A673 (cell line): ENCODE results near the gene GPR141. TPM values are rescaled to one million over a fixed set of nuclear protein-coding genes. Genes with fewer than 3 reads are reported as not detected.

Experiments
- BruUV-seq: library from RNA; stranded (reverse); fragments of 400-500 nt; replicated peaks from 2 replicates; lab custom pipeline; 2021; lab: Mats Ljungman, UMichigan
- CTCF ChIA-PET: fragments of 300-600 bp; sonication (Branson Sonifier 250); formaldehyde crosslinking; loops from one replicate; lab custom pipeline; 2022; ENCODE audit warnings: antibody characterized with exemption; lab: Charles Lee
- POLR2A ChIA-PET: fragments of 300-600 bp; sonication (Branson Sonifier 250); formaldehyde crosslinking; loops from one replicate; lab custom pipeline; 2022; ENCODE audit warnings: antibody characterized with exemption; ENCODE audit not compliant: low non-redundant PET; lab: Charles Lee
- DNase-seq: peaks from one replicate; pipeline ENCODE4 v3.0.0-alpha.2; 2015; ENCODE audit warnings: low spot score
- H3K27ac ChIP-seq: fragments of 200-600 bp; sonication (generic); 2 replicates; pipeline ENCODE4 v1.5.1; 2016; ENCODE audit warnings: mixed run types, low read depth, mild to moderate bottlenecking, mixed read lengths, antibody characterized with exemption, low read length; ENCODE audit not compliant: poor library complexity, severe bottlenecking
- H3K27me3 ChIP-seq: fragments of 200-600 bp; sonication (generic); replicated peaks from 2 replicates; pipeline ENCODE4 v1.6.1; 2017; ENCODE audit warnings: mixed run types, low read depth, mild to moderate bottlenecking, mixed read lengths, antibody characterized with exemption, low read length; ENCODE audit not compliant: insufficient read depth, poor library complexity
- H3K36me3 ChIP-seq: fragments of 200-600 bp; sonication (generic); 2 replicates; pipeline ENCODE4 v1.6.1; 2016; ENCODE audit warnings: mixed run types, mild to moderate bottlenecking, mixed read lengths, antibody characterized with exemption, low read length; ENCODE audit not compliant: insufficient read depth, poor library complexity, severe bottlenecking
- H3K4me1 ChIP-seq: fragments of 200-600 bp; sonication (generic); 2 replicates; pipeline ENCODE4 v1.6.1; 2017; ENCODE audit warnings: mixed run types, mild to moderate bottlenecking, mixed read lengths, antibody characterized with exemption, low read length; ENCODE audit not compliant: insufficient read depth, poor library complexity, severe bottlenecking
- H3K4me3 ChIP-seq: fragments of 200-600 bp; sonication (generic); 2 replicates; pipeline ENCODE4 v1.5.1; 2016; ENCODE audit warnings: low read depth, mixed run types, mild to moderate bottlenecking, mixed read lengths, low read length; ENCODE audit not compliant: poor library complexity, severe bottlenecking
- H3K9me3 ChIP-seq: fragments of 200-600 bp; sonication (generic); 2 replicates; pipeline ENCODE4 v1.6.1; 2016; ENCODE audit warnings: mixed run types, low read depth, mild to moderate bottlenecking, mixed read lengths, antibody characterized with exemption, low read length; ENCODE audit not compliant: poor library complexity, severe bottlenecking
- CTCF ChIP-seq: fragments of 300-800, 200-600 bp; sonication (generic); conservative IDR thresholded peaks from 2 replicates; pipeline ENCODE4 v1.5.1; 2017; ENCODE audit warnings: low read depth, mild to moderate bottlenecking, antibody characterized with exemption, low read length, moderate library complexity, mixed read lengths
- EZH2 ChIP-seq: fragments of 200-600 bp; sonication (generic); IDR thresholded peaks from 2 replicates; pipeline ENCODE4 v1.6.1; 2017; ENCODE audit warnings: borderline replicate concordance, low read depth, mild to moderate bottlenecking, mixed read lengths, antibody characterized with exemption, low read length; ENCODE audit not compliant: poor library complexity, severe bottlenecking
- intact Hi-C: fragments of 100-400 bp; cut with micrococcal nuclease; formaldehyde crosslinking; loops from one replicate; pipeline ENCODE4 v1.10.0; 2022; ENCODE audit not compliant: unreplicated experiment
- total RNA-seq: library from RNA; stranded (reverse); gene quantifications from 2 replicates; pipeline ENCODE4 v1.2.3, GENCODE V29; 2021

GPR141 gene
- total RNA-seq, 1 experiment from 2014 or later, result not detected

GRCh38 chr7:37705976-37706375 is 22.4 kb downstream of the GPR141 start:
- CTCF ChIA-PET, result no interaction called here
- no TSS peak for BruUV-seq

GRCh38 chr7:37706804-37707203 is 23.2 kb downstream of the GPR141 start:
- TF ChIP-seq CTCF (no peak), EZH2 (no peak)
- Histone ChIP-seq H3K4me1 (no peaks in the 10 kb centered on the region), H3K36me3 (no peaks in the 10 kb centered on the region), H3K27ac (no peak overlapping the region), H3K4me3 (no peak overlapping the region), H3K27me3 (no peaks in the 10 kb centered on the region), H3K9me3 (no peaks in the 10 kb centered on the region)
- DNase-seq, result no peak
- intact Hi-C loops, result no loop called here
- CTCF ChIA-PET, result no interaction called here
- POLR2A ChIA-PET, result no interaction called here
- no TSS peak for BruUV-seq

More at GRCh38 chr7:37705976-37706375, 22.4 kb downstream of the GPR141 start:
- no peak for TF ChIP-seq CTCF
- H3K4me3 ChIP-seq, result no peak overlapping the region
- no peaks in the 10 kb centered on the region for H3K36me3 ChIP-seq
- H3K4me1 ChIP-seq, result no peaks in the 10 kb centered on the region
- no peaks in the 10 kb centered on the region for H3K9me3 ChIP-seq
- H3K27ac ChIP-seq, result no peak overlapping the region
- DNase-seq, result no peak
- POLR2A ChIA-PET, result no interaction called here
- no peaks in the 10 kb centered on the region for H3K27me3 ChIP-seq
- intact Hi-C loops, result no loop called here

GRCh38 chr7:37707754-37708485 is 24.4 kb downstream of the GPR141 start:
- no peak overlapping the region for H3K27ac ChIP-seq
- H3K4me1 ChIP-seq, result no peaks in the 10 kb centered on the region
- CTCF ChIA-PET, result no interaction called here
- no peaks in the 10 kb centered on the region for H3K36me3 ChIP-seq
- intact Hi-C loops, result no loop called here
- POLR2A ChIA-PET, result no interaction called here
- no peak for DNase-seq
- H3K9me3 ChIP-seq, result no peaks in the 10 kb centered on the region
- H3K4me3 ChIP-seq, result no peak overlapping the region
- no TSS peak for BruUV-seq
- TF ChIP-seq EZH2 (no peak), CTCF (no peak)
- no peaks in the 10 kb centered on the region for H3K27me3 ChIP-seq
